Measurements from ENCODE around the gene SSX2IP. TPM values are rescaled to one million over a fixed set of nuclear protein-coding genes. Genes with fewer than 3 reads are reported as not detected.

SSX2IP gene
- total and polyA plus RNA-seq, 4 donors, result 3.7 to 21.8 (median 6.4) TPM

GRCh38 chr1:84675631-84676030, 14.6 kb downstream of the SSX2IP start:
- H3K27me3 ChIP-seq (ENCODE audit: control insufficient read depth in 4 of 4, insufficient read depth in 4 of 4, low read length in 3 of 4), result no peaks in the 10 kb centered on the region
- peaks cover 0 to 2% (median under 1%) of the 10 kb centered on the region in 4 donors for H3K4me1 ChIP-seq (ENCODE audit: control insufficient read depth in 4 of 4, insufficient read depth in 4 of 4, low read length in 3 of 4)
- H3K9ac ChIP-seq (ENCODE audit: low read depth in 1 of 2, low read length in 2 of 2), result no peak overlapping the region
- H3K27ac ChIP-seq (ENCODE audit: low read depth in 1 of 2, low read length in 2 of 2), result no peak overlapping the region
- no peak overlapping the region for H3K4me3 ChIP-seq (ENCODE audit: low read depth in 1 of 3, low read length in 3 of 3)
- H3K9me3 ChIP-seq (ENCODE audit: control insufficient read depth in 4 of 4, low read length in 3 of 4), result no peaks in the 10 kb centered on the region
- no peaks in the 10 kb centered on the region for H3K36me3 ChIP-seq (ENCODE audit: control insufficient read depth in 4 of 4, insufficient read depth in 3 of 4, low read depth in 1 of 4, low read length in 3 of 4)
- WGBS, result 97% methylated on average over 4 of the region's 4 CpGs
- no peak for DNase-seq (ENCODE audit: low spot score)
- no peak for TF ChIP-seq HNF4A (conservative IDR thresholded peaks at IDR 0.05)
- TF ChIP-seq YY1 (IDR thresholded peaks at IDR 0.05), result no peak
- TF ChIP-seq FOXA2 (IDR thresholded peaks at IDR 0.05), result no peak
- TF ChIP-seq CTCF (IDR thresholded peaks at IDR 0.05; ENCODE audit: low read depth, low read length, missing input control), result no peak
- TF ChIP-seq JUND (IDR thresholded peaks at IDR 0.05), result no peak
- no peak for TF ChIP-seq FOXA1 (IDR thresholded peaks at IDR 0.05)
- TF ChIP-seq NR2F2 (IDR thresholded peaks at IDR 0.05), result no peak
- TF ChIP-seq TAF1 (conservative IDR thresholded peaks at IDR 0.05), result no peak
- TF ChIP-seq GABPA (IDR thresholded peaks at IDR 0.05 in 1 of 2, conservative IDR thresholded peaks at IDR 0.05 in 1 of 2), result no peak
- TF ChIP-seq RXRA (IDR thresholded peaks at IDR 0.05), result no peak
- no peak for TF ChIP-seq ZBTB33 (IDR thresholded peaks at IDR 0.05)
- no peak for TF ChIP-seq HNF4G (IDR thresholded peaks at IDR 0.05)
- TF ChIP-seq, protein P1, sequence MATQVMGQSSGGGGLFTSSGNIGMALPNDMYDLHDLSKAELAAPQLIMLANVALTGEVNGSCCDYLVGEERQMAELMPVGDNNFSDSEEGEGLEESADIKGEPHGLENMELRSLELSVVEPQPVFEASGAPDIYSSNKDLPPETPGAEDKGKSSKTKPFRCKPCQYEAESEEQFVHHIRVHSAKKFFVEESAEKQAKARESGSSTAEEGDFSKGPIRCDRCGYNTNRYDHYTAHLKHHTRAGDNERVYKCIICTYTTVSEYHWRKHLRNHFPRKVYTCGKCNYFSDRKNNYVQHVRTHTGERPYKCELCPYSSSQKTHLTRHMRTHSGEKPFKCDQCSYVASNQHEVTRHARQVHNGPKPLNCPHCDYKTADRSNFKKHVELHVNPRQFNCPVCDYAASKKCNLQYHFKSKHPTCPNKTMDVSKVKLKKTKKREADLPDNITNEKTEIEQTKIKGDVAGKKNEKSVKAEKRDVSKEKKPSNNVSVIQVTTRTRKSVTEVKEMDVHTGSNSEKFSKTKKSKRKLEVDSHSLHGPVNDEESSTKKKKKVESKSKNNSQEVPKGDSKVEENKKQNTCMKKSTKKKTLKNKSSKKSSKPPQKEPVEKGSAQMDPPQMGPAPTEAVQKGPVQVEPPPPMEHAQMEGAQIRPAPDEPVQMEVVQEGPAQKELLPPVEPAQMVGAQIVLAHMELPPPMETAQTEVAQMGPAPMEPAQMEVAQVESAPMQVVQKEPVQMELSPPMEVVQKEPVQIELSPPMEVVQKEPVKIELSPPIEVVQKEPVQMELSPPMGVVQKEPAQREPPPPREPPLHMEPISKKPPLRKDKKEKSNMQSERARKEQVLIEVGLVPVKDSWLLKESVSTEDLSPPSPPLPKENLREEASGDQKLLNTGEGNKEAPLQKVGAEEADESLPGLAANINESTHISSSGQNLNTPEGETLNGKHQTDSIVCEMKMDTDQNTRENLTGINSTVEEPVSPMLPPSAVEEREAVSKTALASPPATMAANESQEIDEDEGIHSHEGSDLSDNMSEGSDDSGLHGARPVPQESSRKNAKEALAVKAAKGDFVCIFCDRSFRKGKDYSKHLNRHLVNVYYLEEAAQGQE (IDR thresholded peaks at IDR 0.05), result no peak
- TF ChIP-seq, protein P2, sequence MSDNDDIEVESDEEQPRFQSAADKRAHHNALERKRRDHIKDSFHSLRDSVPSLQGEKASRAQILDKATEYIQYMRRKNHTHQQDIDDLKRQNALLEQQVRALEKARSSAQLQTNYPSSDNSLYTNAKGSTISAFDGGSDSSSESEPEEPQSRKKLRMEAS (IDR thresholded peaks at IDR 0.05), result no peak
- TF ChIP-seq, protein P3, sequence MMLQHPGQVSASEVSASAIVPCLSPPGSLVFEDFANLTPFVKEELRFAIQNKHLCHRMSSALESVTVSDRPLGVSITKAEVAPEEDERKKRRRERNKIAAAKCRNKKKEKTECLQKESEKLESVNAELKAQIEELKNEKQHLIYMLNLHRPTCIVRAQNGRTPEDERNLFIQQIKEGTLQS (IDR thresholded peaks at IDR 0.05), result no peak
- TF ChIP-seq EGR1 (IDR thresholded peaks at IDR 0.05; ENCODE audit: low read depth in 2 of 2), result no peak
- TF ChIP-seq RAD21 (IDR thresholded peaks at IDR 0.05), result no peak
- no peak for TF ChIP-seq SP1 (IDR thresholded peaks at IDR 0.05)

Data from liver (tissue), 9 donors.